ENCODE results near the gene TRPC6. TPM values are rescaled to one million over a fixed set of nuclear protein-coding genes. Genes with fewer than 3 reads are reported as not detected.

TRPC6 gene
- total and polyA plus RNA-seq, 2 of the 8 experiments (the other 6 are each of a cell fraction or from before 2014, with no cell fraction given): 0.26 to 0.39 TPM

DNA sequence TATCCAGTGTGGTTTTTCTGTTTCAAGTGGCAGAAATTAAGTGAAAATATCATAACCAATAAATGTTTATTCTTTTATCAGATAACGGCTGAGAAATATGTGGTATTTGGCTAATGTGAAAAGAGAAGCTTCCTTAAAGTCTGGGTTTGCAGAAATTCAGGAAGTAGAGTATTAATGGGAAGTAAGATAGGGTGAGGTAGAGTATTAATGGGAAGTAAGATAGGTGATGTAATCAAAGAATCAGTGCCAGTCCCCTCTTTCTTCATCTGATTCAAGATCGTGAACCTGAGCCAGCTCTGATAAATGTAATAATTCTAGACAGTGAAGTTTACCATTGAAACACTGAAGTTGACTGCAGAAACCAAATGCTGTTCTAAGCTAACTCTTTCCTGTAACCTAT is 30.9 kb downstream of the TRPC6 start (continued):
- TF ChIP-seq, protein P1, sequence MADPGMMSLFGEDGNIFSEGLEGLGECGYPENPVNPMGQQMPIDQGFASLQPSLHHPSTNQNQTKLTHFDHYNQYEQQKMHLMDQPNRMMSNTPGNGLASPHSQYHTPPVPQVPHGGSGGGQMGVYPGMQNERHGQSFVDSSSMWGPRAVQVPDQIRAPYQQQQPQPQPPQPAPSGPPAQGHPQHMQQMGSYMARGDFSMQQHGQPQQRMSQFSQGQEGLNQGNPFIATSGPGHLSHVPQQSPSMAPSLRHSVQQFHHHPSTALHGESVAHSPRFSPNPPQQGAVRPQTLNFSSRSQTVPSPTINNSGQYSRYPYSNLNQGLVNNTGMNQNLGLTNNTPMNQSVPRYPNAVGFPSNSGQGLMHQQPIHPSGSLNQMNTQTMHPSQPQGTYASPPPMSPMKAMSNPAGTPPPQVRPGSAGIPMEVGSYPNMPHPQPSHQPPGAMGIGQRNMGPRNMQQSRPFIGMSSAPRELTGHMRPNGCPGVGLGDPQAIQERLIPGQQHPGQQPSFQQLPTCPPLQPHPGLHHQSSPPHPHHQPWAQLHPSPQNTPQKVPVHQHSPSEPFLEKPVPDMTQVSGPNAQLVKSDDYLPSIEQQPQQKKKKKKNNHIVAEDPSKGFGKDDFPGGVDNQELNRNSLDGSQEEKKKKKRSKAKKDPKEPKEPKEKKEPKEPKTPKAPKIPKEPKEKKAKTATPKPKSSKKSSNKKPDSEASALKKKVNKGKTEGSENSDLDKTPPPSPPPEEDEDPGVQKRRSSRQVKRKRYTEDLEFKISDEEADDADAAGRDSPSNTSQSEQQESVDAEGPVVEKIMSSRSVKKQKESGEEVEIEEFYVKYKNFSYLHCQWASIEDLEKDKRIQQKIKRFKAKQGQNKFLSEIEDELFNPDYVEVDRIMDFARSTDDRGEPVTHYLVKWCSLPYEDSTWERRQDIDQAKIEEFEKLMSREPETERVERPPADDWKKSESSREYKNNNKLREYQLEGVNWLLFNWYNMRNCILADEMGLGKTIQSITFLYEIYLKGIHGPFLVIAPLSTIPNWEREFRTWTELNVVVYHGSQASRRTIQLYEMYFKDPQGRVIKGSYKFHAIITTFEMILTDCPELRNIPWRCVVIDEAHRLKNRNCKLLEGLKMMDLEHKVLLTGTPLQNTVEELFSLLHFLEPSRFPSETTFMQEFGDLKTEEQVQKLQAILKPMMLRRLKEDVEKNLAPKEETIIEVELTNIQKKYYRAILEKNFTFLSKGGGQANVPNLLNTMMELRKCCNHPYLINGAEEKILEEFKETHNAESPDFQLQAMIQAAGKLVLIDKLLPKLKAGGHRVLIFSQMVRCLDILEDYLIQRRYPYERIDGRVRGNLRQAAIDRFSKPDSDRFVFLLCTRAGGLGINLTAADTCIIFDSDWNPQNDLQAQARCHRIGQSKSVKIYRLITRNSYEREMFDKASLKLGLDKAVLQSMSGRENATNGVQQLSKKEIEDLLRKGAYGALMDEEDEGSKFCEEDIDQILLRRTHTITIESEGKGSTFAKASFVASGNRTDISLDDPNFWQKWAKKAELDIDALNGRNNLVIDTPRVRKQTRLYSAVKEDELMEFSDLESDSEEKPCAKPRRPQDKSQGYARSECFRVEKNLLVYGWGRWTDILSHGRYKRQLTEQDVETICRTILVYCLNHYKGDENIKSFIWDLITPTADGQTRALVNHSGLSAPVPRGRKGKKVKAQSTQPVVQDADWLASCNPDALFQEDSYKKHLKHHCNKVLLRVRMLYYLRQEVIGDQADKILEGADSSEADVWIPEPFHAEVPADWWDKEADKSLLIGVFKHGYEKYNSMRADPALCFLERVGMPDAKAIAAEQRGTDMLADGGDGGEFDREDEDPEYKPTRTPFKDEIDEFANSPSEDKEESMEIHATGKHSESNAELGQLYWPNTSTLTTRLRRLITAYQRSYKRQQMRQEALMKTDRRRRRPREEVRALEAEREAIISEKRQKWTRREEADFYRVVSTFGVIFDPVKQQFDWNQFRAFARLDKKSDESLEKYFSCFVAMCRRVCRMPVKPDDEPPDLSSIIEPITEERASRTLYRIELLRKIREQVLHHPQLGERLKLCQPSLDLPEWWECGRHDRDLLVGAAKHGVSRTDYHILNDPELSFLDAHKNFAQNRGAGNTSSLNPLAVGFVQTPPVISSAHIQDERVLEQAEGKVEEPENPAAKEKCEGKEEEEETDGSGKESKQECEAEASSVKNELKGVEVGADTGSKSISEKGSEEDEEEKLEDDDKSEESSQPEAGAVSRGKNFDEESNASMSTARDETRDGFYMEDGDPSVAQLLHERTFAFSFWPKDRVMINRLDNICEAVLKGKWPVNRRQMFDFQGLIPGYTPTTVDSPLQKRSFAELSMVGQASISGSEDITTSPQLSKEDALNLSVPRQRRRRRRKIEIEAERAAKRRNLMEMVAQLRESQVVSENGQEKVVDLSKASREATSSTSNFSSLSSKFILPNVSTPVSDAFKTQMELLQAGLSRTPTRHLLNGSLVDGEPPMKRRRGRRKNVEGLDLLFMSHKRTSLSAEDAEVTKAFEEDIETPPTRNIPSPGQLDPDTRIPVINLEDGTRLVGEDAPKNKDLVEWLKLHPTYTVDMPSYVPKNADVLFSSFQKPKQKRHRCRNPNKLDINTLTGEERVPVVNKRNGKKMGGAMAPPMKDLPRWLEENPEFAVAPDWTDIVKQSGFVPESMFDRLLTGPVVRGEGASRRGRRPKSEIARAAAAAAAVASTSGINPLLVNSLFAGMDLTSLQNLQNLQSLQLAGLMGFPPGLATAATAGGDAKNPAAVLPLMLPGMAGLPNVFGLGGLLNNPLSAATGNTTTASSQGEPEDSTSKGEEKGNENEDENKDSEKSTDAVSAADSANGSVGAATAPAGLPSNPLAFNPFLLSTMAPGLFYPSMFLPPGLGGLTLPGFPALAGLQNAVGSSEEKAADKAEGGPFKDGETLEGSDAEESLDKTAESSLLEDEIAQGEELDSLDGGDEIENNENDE (IDR thresholded peaks at IDR 0.05; ENCODE audit: insufficient replicate concordance, low read length): no peak
- TF ChIP-seq, protein P2, sequence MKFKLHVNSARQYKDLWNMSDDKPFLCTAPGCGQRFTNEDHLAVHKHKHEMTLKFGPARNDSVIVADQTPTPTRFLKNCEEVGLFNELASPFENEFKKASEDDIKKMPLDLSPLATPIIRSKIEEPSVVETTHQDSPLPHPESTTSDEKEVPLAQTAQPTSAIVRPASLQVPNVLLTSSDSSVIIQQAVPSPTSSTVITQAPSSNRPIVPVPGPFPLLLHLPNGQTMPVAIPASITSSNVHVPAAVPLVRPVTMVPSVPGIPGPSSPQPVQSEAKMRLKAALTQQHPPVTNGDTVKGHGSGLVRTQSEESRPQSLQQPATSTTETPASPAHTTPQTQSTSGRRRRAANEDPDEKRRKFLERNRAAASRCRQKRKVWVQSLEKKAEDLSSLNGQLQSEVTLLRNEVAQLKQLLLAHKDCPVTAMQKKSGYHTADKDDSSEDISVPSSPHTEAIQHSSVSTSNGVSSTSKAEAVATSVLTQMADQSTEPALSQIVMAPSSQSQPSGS (IDR thresholded peaks at IDR 0.05; ENCODE audit: low read length): no peak
- no peak for TF ChIP-seq FOSL1 (IDR thresholded peaks at IDR 0.05; ENCODE audit: insufficient read depth, low read depth, low read length)
- no peak for TF ChIP-seq SRF (IDR thresholded peaks at IDR 0.05; ENCODE audit: low read depth, low read length)
- TF ChIP-seq CREB1 (IDR thresholded peaks at IDR 0.05): no peak
- TF ChIP-seq GTF2F1 (IDR thresholded peaks at IDR 0.05; ENCODE audit: borderline replicate concordance, low read depth, low read length): no peak
- no peak for TF ChIP-seq SIRT6 (IDR thresholded peaks at IDR 0.05; ENCODE audit: low read length)
- TF ChIP-seq HDAC2 (IDR thresholded peaks at IDR 0.05; ENCODE audit: borderline replicate concordance in 1 of 2, low read depth in 2 of 2, low read length in 2 of 2): no peak
- TF ChIP-seq CBX5 (IDR thresholded peaks at IDR 0.05; ENCODE audit: low read depth, low read length): no peak
- no peak for TF ChIP-seq KDM1A (IDR thresholded peaks at IDR 0.05; ENCODE audit: borderline replicate concordance, low read length)
